C4-2B (cell line): ENCODE results near the gene MAN1A1.

Experiments used
- CTCF ChIP-seq: fragments of 450-650 bp; conservative IDR thresholded peaks from 2 replicates; pipeline ENCODE4 v1.5.1; 2017; ENCODE audit warnings: mild to moderate bottlenecking
- ZFX ChIP-seq: fragments of 450-650 bp; IDR thresholded peaks from 2 replicates; pipeline ENCODE4 v1.6.1; 2017

- TF ChIP-seq CTCF (no peak), ZFX (no peak)
These were observed 11.6 kb upstream of the MAN1A1 start for GRCh38 chr6:119361209-119361608.
